ENCODE data around the gene IL18BP.

DNA sequence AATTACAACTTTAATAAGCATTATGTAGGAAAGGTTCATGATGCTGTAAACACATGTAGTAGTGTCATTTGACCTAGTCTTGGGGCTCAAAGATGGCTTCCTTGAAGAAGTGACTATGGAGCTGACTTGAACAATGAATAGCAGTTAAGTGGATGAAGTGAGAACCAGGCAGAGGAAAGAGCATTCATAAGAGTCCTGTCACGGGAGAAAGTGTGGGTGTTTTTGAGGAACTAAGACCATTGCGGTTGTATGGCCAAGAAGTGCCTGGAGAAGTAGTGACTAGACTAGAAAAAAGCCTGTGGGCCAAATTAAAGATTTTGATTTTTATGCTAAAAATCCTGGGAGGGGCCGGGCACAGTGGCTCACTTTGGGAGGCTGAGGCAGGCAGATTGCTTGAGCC is 7.2 kb upstream of the IL18BP start:
- no peak for TF ChIP-seq POLR2A (IDR thresholded peaks at IDR 0.05)
- TF ChIP-seq, protein P1, sequence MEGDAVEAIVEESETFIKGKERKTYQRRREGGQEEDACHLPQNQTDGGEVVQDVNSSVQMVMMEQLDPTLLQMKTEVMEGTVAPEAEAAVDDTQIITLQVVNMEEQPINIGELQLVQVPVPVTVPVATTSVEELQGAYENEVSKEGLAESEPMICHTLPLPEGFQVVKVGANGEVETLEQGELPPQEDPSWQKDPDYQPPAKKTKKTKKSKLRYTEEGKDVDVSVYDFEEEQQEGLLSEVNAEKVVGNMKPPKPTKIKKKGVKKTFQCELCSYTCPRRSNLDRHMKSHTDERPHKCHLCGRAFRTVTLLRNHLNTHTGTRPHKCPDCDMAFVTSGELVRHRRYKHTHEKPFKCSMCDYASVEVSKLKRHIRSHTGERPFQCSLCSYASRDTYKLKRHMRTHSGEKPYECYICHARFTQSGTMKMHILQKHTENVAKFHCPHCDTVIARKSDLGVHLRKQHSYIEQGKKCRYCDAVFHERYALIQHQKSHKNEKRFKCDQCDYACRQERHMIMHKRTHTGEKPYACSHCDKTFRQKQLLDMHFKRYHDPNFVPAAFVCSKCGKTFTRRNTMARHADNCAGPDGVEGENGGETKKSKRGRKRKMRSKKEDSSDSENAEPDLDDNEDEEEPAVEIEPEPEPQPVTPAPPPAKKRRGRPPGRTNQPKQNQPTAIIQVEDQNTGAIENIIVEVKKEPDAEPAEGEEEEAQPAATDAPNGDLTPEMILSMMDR (IDR thresholded peaks at IDR 0.05): no peak
